OCI-LY1 (cell line): ENCODE data around the gene CST3.

Experiments used
- CTCF ChIP-seq: fragments of 200-600 bp; sonication (generic), shearing (Covaris generic); IDR thresholded peaks from 2 replicates; pipeline ENCODE4 v1.5.1; 2017; ENCODE audit warnings: mild to moderate bottlenecking, antibody characterized with exemption, low read length, moderate library complexity, mixed read lengths
- EZH2 ChIP-seq: fragments of 200-600 bp; sonication (generic), shearing (Covaris generic); IDR thresholded peaks from 2 replicates; pipeline ENCODE4 v1.8.0; 2017; ENCODE audit warnings: borderline replicate concordance, mixed run types, mild to moderate bottlenecking, antibody characterized with exemption, low read length, moderate library complexity, mixed read lengths

GRCh38 chr20:23666189-23666588, 28.4 kb upstream of the CST3 start:
- TF ChIP-seq CTCF (no peak), EZH2 (no peak)
